HG03025 (cell line): ENCODE data around the gene MYH14.

Experiments used
- ATAC-seq: cut with Tn5 transposase; IDR thresholded peaks from one replicate; pipeline ENCODE4 v1.9.1; 2021; ENCODE audit warnings: mild to moderate bottlenecking, moderate library complexity; ENCODE audit not compliant: unreplicated experiment, low FRiP score

MYH14 gene

DNA sequence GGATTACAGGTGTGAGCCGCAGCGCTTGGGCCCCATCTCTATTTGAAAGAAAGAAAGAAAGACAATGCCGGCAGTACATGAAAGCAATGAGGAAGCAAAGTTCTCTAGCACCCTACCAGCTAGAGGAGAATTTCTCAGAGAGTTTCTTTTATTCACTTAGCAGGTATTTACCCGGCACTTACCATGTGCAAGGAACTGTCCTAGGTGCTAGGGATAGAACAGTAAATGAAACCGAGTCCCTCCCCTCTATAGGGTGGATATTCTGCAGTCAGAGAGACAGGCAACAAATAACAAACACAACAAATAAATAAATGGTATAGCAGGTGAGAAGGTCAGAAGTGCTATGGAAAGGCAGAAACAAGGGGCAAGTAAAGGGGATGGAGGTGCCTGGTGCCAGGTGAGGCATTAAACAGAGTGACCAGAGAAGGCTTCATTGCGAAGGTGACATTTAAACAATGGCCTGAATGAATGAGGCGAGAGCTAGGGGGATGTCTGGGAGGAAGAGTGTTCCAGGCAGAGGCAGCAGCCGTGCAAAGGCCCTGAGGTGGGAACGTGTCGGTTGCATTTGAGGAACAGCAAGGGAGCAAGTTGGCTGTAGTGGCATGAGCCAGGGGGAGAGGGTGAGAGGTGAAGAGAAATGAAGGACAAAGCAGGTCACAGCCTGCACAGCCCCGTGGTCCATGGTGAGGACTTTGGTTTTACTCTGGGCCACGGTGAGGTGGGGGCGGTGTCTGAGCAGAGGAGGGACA, 10.8 kb upstream of the MYH14 start:
- no peak for ATAC-seq

DNA sequence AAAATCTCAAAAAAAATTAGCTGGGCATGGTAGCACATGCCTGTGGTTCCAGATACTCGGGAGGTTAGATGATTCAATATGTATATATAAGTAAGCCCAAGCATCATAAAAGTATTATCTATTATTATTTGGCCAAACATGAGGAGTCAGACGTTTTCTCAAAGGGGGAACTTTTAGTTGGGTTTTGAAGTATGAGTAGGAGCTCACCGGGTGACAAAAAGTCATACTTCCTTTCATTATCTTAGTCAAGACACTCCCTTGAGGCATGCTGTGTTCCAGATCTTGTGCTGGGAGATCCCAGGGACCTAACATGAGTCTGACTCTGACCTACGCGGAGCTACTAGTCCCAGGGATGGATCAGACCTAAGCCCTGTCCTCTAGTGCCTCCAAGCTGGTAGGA, 8.2 kb upstream of the MYH14 start:
- ATAC-seq: no peak

GRCh38 chr19:50196322-50196932, 7.0 kb upstream of the MYH14 start:
- ATAC-seq: no peak

DNA sequence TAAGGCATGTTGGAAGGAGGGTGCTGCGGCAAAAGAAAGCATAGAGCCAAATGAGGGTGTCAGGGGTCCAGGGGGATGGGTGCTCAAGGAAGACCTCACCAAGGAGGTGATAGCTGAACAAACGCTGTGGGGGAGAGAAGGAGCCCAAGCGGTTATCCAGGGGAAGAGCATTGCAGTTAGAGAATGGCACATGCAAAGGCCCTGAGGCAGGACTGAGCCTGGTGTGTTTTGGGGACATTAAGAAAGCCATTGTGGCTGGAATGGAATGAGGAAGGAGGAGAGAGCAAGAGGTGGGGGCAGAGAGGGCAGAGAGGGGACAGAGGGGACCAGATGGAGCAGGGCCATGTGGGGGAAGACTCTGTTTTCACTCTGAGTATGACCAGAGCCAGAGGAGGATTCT, 6.1 kb upstream of the MYH14 start:
- ATAC-seq: no peak

GRCh38 chr19:50198431-50199258, 4.8 kb upstream of the MYH14 start:
- no peak for ATAC-seq

- no peak for ATAC-seq
Measured at GRCh38 chr19:50199259-50199555, 4.2 kb upstream of the MYH14 start.

DNA sequence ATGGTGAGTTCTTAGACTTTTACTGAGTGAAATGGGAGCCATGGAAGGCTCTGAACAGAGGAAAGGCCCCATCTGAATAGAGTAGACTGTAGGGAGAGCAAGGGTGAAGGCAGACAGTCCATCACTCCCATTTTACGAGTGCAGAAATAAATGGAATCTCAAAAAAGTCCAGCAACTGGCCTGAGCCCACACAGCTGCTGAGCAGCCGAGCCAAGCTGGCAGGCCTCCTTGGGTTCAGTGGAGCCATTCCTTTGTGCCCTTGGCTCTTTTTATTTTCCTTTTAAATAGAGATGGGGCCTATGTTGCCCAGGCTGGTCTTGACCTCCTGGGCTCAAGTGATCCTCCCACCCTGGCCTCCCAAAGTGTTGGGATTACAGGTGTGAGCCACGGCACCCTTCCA, 1.0 kb upstream of the MYH14 start:
- ATAC-seq: no peak

GRCh38 chr19:50202962-50203280, 501 bp upstream of the MYH14 start:
- ATAC-seq: no peak

DNA sequence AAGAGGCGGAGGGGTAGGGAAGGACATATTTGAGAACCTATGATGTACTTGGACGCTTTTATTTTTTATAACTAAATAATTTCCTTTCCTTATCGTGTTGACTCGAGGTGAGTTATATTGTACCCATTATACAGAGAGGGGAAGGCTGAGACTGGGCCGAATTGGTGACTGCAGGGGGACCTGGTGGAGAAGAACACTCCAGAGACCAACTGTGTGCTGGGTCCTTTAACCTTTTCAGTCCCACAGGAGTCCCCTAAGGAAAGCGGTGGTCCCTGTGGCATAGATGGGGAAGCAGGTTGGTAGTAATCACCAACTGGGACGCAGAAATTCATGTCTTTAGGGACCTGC, 633 bp downstream of the MYH14 start:
- no peak for ATAC-seq

DNA sequence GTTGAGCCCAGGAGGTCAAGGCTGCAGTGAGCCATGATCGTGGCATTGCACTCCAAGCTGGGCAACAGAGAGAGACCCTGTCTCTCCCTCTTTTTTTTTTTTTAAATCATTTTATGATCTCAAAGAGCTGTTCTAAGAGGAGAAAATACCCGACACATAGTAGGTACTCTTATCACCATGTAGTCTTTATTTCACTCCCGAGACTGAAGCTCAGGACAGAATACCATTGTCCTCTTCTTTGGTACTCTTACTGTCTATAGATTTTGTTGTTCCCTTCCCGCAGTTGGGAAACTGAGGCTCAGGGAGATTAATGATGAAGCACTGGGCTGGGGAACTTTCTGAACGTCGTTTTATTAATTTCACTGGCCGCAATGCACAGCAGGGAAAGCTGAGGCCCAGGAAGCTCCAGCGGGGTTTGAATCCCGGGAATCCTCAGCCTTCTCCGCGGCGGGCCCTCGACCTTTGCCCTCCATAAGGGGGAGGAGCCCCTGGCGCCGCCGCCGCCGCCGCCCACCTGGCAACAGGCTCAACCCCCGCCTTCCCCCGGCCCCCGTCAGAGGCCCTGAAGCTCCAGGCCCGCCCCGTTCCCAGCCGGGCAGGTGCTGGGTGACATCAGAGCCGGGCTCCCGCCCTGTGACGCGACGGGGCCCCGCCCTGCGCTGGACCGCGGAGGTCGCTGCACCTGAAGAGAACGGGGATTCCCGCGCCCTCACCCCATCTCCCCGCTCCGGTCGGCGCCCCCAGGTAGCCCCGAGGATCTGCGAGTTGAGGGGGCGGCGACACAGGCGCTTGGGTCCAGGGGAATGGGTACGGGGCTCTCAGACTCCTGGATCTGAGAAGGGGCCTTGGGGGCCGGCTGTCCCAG, 1.6 kb downstream of the MYH14 start:
- ATAC-seq: no peak

- ATAC-seq: no peak
Measured at GRCh38 chr19:50205681-50206138, 2.3 kb downstream of the MYH14 start.

DNA sequence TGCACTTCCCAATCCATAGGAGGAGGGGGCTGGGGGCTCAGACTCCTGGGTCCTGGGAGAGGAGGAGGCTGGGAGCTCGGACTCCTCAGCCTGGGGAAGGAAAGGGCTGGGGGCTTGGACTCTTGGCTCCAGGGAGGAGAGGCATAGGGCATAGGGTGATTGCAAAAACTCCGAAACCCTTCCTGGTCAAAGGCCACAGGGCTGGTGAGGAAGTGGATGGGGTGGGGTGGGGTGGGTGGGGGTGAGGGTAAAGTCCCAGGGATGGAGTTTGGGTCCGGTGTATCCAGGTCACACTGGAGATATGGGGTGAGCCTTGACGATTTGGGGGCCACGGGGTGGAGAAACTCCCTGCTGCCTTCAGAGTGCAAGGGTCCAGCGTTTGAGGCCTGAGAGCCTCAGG, 2.8 kb downstream of the MYH14 start:
- no peak for ATAC-seq

GRCh38 chr19:50207730-50208129, 4.3 kb downstream of the MYH14 start:
- no peak for ATAC-seq

- no peak for ATAC-seq
Measured at GRCh38 chr19:50209131-50209530, 5.7 kb downstream of the MYH14 start.

GRCh38 chr19:50210425-50210824, 7.0 kb downstream of the MYH14 start:
- ATAC-seq: no peak

- ATAC-seq: no peak
Measured at GRCh38 chr19:50213925-50214324, 10.5 kb downstream of the MYH14 start.

GRCh38 chr19:50214699-50215543, 11.5 kb downstream of the MYH14 start:
- ATAC-seq: no peak

GRCh38 chr19:50215820-50216219, 12.4 kb downstream of the MYH14 start:
- no peak for ATAC-seq

DNA sequence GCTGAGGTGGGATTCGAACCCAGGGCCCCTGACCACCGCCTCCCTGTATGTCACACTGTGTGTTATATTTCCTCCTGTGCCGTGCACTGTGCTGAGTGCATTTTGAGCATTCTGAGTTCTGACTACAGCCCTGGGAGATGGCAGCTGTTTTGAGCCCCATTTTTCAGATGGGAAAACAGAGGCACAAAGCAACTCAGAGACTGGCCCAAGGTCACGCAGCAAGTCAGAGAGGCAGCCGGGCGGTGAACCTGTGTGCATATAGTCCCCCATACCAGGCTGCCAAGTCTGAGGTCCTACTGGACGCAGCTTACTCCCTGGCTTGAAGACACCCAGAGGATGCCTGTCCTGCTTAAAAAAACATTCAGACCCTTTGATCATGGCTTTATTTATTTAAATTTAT, 17.7 kb downstream of the MYH14 start:
- ATAC-seq: no peak
